HEK293 (cell line): ENCODE results near the gene SRPX.

ENCODE experiments used
- CTCF ChIA-PET: fragments of 350-600 bp; formaldehyde crosslinking; extraction: SDS; loops from one replicate; lab custom pipeline; 2021; ENCODE audit warnings: antibody characterized with exemption; lab: Yijun Ruan, JAX
- POLR2A ChIA-PET: fragments of 300-600 bp; formaldehyde crosslinking; extraction: SDS; loops from one replicate; lab custom pipeline; 2020; ENCODE audit warnings: antibody characterized with exemption, inconsistent platforms; lab: Yijun Ruan, JAX
- H3K27ac ChIP-seq: fragments of 200-500 bp; sonication (Bioruptor generic); 2 replicates; pipeline ENCODE4 v1.5.1; 2014; ENCODE audit warnings: low read depth, low read length, control low read depth, inconsistent platforms; ENCODE audit errors: extremely low read depth
- H3K36me3 ChIP-seq, 2 experiments: fragments of 200-500 bp in 1 of 2; sonication (Bioruptor generic) in 1 of 2; 1 replicate in 1 of 2; 2 replicates in 1 of 2; pipeline ENCODE4 v1.5.1; 2014 to 2017; ENCODE audit warnings: inconsistent platforms in 2 of 2, low read length in 2 of 2; ENCODE audit not compliant: control insufficient read depth in 2 of 2, insufficient read depth in 1 of 2
- H3K4me1 ChIP-seq: fragments of 200-500 bp; sonication (Bioruptor generic); 2 replicates; pipeline ENCODE4 v1.5.1; 2014; ENCODE audit warnings: mild to moderate bottlenecking, low read length, inconsistent platforms; ENCODE audit not compliant: control insufficient read depth, insufficient read depth
- H3K4me3 ChIP-seq: 2 replicates; pipeline ENCODE4 v1.5.1; 2011; ENCODE audit warnings: low read depth, mild to moderate bottlenecking, control low read depth, low read length, moderate library complexity
- H3K9me3 ChIP-seq: fragments of 200-500 bp; sonication (Bioruptor generic); 2 replicates; pipeline ENCODE4 v1.5.1; 2014; ENCODE audit warnings: low read depth, low read length, inconsistent platforms; ENCODE audit not compliant: control insufficient read depth, insufficient read depth
- HIC1 ChIP-seq: fragments of 450-650 bp; formaldehyde crosslinking; IDR thresholded peaks from 2 replicates; pipeline ENCODE4 v1.5.1; 2016; ENCODE audit warnings: missing biosample characterization, missing genetic modification characterization
- KLF9 ChIP-seq: fragments of 450-650 bp; formaldehyde crosslinking; IDR thresholded peaks from 2 replicates; pipeline ENCODE4 v1.5.1; 2016; ENCODE audit warnings: missing biosample characterization, missing genetic modification characterization, low read depth
- PRDM6 ChIP-seq: fragments of 450-650 bp; formaldehyde crosslinking; IDR thresholded peaks from 2 replicates; pipeline ENCODE4 v1.5.1; 2017; ENCODE audit warnings: missing biosample characterization, missing genetic modification characterization
- SALL2 ChIP-seq: fragments of 450-650 bp; formaldehyde crosslinking; IDR thresholded peaks from 2 replicates; pipeline ENCODE4 v1.5.0; 2017; ENCODE audit warnings: missing biosample characterization, mild to moderate bottlenecking, missing genetic modification characterization, borderline replicate concordance
- SCRT1 ChIP-seq: fragments of 450-650 bp; formaldehyde crosslinking; IDR thresholded peaks from 2 replicates; pipeline ENCODE4 v1.5.1; 2016; ENCODE audit warnings: missing biosample characterization, missing genetic modification characterization, borderline replicate concordance
- SP2 ChIP-seq: fragments of 450-650 bp; formaldehyde crosslinking; IDR thresholded peaks from 2 replicates; pipeline ENCODE4 v1.5.1; 2016; ENCODE audit warnings: missing biosample characterization, missing genetic modification characterization
- TCF7L2 ChIP-seq: IDR thresholded peaks from 2 replicates; pipeline ENCODE4 v1.6.1; 2011; ENCODE audit warnings: low read depth, mild to moderate bottlenecking, inconsistent platforms, low read length, moderate library complexity, borderline replicate concordance
- ZNF202 ChIP-seq: fragments of 450-650 bp; formaldehyde crosslinking; IDR thresholded peaks from 2 replicates; pipeline ENCODE4 v1.5.1; 2016; ENCODE audit warnings: missing biosample characterization, missing genetic modification characterization, borderline replicate concordance
- ZNF335 ChIP-seq: fragments of 450-650 bp; formaldehyde crosslinking; conservative IDR thresholded peaks from 2 replicates; pipeline ENCODE4 v1.5.1; 2016; ENCODE audit warnings: missing biosample characterization, missing genetic modification characterization
- ZNF394 ChIP-seq: fragments of 450-650 bp; formaldehyde crosslinking; IDR thresholded peaks from 2 replicates; pipeline ENCODE4 v1.5.1; 2016; ENCODE audit warnings: missing biosample characterization, missing genetic modification characterization, mild to moderate bottlenecking, moderate library complexity, borderline replicate concordance
- ZNF449 ChIP-seq: fragments of 450-650 bp; formaldehyde crosslinking; IDR thresholded peaks from 2 replicates; pipeline ENCODE4 v1.5.1; 2017; ENCODE audit warnings: missing biosample characterization, mild to moderate bottlenecking, missing genetic modification characterization, moderate library complexity
- ZNF473 ChIP-seq: fragments of 450-650 bp; formaldehyde crosslinking; IDR thresholded peaks from 2 replicates; pipeline ENCODE4 v1.5.1; 2017; ENCODE audit warnings: missing biosample characterization, missing genetic modification characterization
- ZNF521 ChIP-seq: fragments of 450-650 bp; formaldehyde crosslinking; IDR thresholded peaks from 2 replicates; pipeline ENCODE4 v1.5.1; 2017; ENCODE audit warnings: missing biosample characterization, mild to moderate bottlenecking, missing genetic modification characterization
- ZNF600 ChIP-seq: fragments of 450-650 bp; formaldehyde crosslinking; IDR thresholded peaks from 2 replicates; pipeline ENCODE4 v1.5.1; 2016; ENCODE audit warnings: missing biosample characterization, missing genetic modification characterization
- ZNF621 ChIP-seq: fragments of 450-650 bp; formaldehyde crosslinking; IDR thresholded peaks from 2 replicates; pipeline ENCODE4 v1.5.1; 2017; ENCODE audit warnings: missing biosample characterization, missing genetic modification characterization
- ZNF645 ChIP-seq: fragments of 450-650 bp; formaldehyde crosslinking; IDR thresholded peaks from 2 replicates; pipeline ENCODE4; 2016; ENCODE audit warnings: missing biosample characterization, missing genetic modification characterization
- ZNF704 ChIP-seq: fragments of 450-650 bp; formaldehyde crosslinking; IDR thresholded peaks from 2 replicates; pipeline ENCODE4 v1.5.1; 2016; ENCODE audit warnings: missing biosample characterization, missing genetic modification characterization
- ZSCAN5A ChIP-seq: fragments of 450-650 bp; formaldehyde crosslinking; IDR thresholded peaks from 2 replicates; pipeline ENCODE4 v1.5.1; 2016; ENCODE audit warnings: missing biosample characterization, missing genetic modification characterization

The SRPX gene

GRCh38 chrX:38163193-38163592, 57.5 kb downstream of the SRPX start:
- no peaks in the 10 kb centered on the region for H3K4me1 ChIP-seq
- H3K4me3 ChIP-seq = no peak overlapping the region
- H3K36me3 ChIP-seq = no peaks in the 10 kb centered on the region
- no peak for TF ChIP-seq KLF9 (tag by site-specific recombination)
- no peak for TF ChIP-seq ZNF335 (tag by site-specific recombination)
- TF ChIP-seq ZNF449 (tag by site-specific recombination) = peak; percentile 65; the same call in 1 of the 2 replicates
- TF ChIP-seq SP2 (tag by site-specific recombination) = no peak
- 0 out of 2 replicates have a peak, but pooled peaks have one; percentile 23 for TF ChIP-seq PRDM6 (tag by site-specific recombination)
- TF ChIP-seq ZNF521 = no peak
- TF ChIP-seq HIC1 (tag by site-specific recombination) = no peak
- peak; percentile 97 for TF ChIP-seq TCF7L2
- no peak for TF ChIP-seq ZNF621 (tag by site-specific recombination)
- no peak for TF ChIP-seq ZNF202 (tag by site-specific recombination)
- ChIA-PET POLR2A (no interaction called here), CTCF (interaction anchor here (0.7 to 2.0 kb wide), 5 partner anchors 12 to 417 kb away, joined by 3 to 7 read pairs (median 4); no protein-coding TSS in a partner anchor)
- no peaks in the 10 kb centered on the region for H3K9me3 ChIP-seq
- H3K27ac ChIP-seq = no peak overlapping the region

- no peaks in the 10 kb centered on the region for H3K4me1 ChIP-seq
- H3K36me3 ChIP-seq = no peaks in the 10 kb centered on the region
- ChIA-PET CTCF (no interaction called here), POLR2A (no interaction called here)
- no peak for TF ChIP-seq SCRT1 (tag by site-specific recombination)
- TF ChIP-seq ZNF473 (tag by site-specific recombination) = no peak
- no peak for TF ChIP-seq ZNF704 (tag by site-specific recombination)
- no peak for TF ChIP-seq ZNF600 (tag by site-specific recombination)
- TF ChIP-seq SALL2 (tag by site-specific recombination) = no peak
- no peak for TF ChIP-seq ZSCAN5A (tag by site-specific recombination)
- TF ChIP-seq ZNF645 (tag by site-specific recombination) = no peak
- TF ChIP-seq ZNF394 = no peak
- H3K27ac ChIP-seq = no peak overlapping the region
- no peak overlapping the region for H3K4me3 ChIP-seq
- H3K9me3 ChIP-seq = no peaks in the 10 kb centered on the region
Measured at GRCh38 chrX:38156838-38157237, 63.8 kb downstream of the SRPX start.
